NK-92 (cell line): ENCODE measurements around the gene RAD23A.
A peak's percentile ranks its signal among the peaks of the same experiment; 100 is the strongest.
"Not testable (repeated sequence)": the region's sequence is repeated elsewhere in the genome, so short reads cannot be mapped to it uniquely, and the experiment has no call there.

ENCODE experiments used
- DNase-seq: peaks from one replicate; lab custom pipeline; 2025; ENCODE audit not compliant: unreplicated experiment; lab: John Stamatoyannopoulos, UW

RAD23A gene

GRCh38 chr19:12937927-12938778 is 7.5 kb upstream of the RAD23A start, which contains the start of gene CALR:
CALR (plus strand) TSS chr19:12938609; CDS start chr19:12938680, 71 bp downstream.
- DNase-seq, result peak; percentile 88

- no peak for DNase-seq
These were observed 6.7 kb upstream of the RAD23A start for GRCh38 chr19:12938779-12939601.

GRCh38 chr19:12939975-12940423 is 5.7 kb upstream of the RAD23A start:
- DNase-seq, result no peak

GRCh38 chr19:12940897-12941296 is 4.8 kb upstream of the RAD23A start:
- no peak for DNase-seq

GRCh38 chr19:12943437-12944044 is 2.1 kb upstream of the RAD23A start:
- no peak for DNase-seq

GRCh38 chr19:12944104-12944674 is 1.5 kb upstream of the RAD23A start:
- no peak for DNase-seq

GRCh38 chr19:12946092-12946721 is 545 bp downstream of the RAD23A start:
- no peak for DNase-seq

GRCh38 chr19:12946731-12947496 is 1.3 kb downstream of the RAD23A start:
- DNase-seq, result no peak

- no peak for DNase-seq
These were observed 2.3 kb downstream of the RAD23A start for GRCh38 chr19:12947702-12948611.

- no peak for DNase-seq
These were observed 3.1 kb downstream of the RAD23A start for GRCh38 chr19:12948612-12949362.

- no peak for DNase-seq
These were observed 4.0 kb downstream of the RAD23A start for GRCh38 chr19:12949363-12950283.

- DNase-seq, result not testable (repeated sequence)
These were observed 6.4 kb downstream of the RAD23A start for GRCh38 chr19:12952050-12952449.

- no peak for DNase-seq
These were observed 7.0 kb downstream of the RAD23A start for GRCh38 chr19:12952488-12953137.

- no peak for DNase-seq
These were observed 7.6 kb downstream of the RAD23A start for GRCh38 chr19:12953138-12953798.

GRCh38 chr19:12953799-12954611 is 8.3 kb downstream of the RAD23A start:
- DNase-seq, result no peak
